Measurements from ENCODE around the gene CYGB.
"Not testable (repeated sequence)": the region's sequence is repeated elsewhere in the genome, so short reads cannot be mapped to it uniquely, and the experiment has no call there.

Gene CYGB

DNA sequence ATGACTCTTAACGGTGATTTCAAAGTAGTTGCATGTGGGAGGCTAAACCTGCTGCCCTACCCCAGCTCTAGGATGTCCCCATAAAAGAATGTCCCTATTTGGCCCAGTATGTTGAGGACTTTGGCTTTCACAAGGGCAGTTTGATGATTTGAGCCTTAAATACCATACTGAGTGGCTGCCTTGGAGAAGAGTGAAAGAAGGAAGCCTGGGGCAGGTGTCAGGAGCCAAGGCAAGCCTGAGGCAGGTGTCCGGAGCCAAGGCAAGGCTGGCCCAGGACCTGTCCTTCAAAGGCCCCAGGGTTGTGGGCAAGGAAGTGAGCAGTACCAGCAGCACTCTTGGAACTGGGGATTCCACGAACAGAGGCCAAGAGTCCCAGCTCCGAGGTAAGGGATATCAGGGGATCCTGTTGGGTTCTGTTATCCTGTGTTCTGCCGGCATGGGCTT is 29.5 kb upstream of the CYGB start:
- no peak for DNase-seq

DNA sequence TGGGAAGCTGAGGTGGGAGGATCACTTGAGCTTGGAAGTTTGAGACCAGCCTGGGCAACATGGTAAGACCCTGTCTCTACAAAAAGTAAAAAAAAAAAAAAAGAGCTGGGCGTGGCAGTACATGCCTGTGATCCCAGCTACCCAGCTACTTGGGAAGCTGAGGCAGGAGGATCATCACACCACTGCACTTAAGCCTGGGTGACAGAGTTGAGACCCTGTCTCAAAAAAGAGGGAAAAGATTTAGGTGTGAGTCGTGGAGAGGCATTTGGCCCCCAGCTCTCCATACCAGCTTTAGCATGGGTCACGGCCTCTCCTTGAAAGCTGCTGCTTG is 29.1 kb upstream of the CYGB start:
- no peak for DNase-seq

DNA sequence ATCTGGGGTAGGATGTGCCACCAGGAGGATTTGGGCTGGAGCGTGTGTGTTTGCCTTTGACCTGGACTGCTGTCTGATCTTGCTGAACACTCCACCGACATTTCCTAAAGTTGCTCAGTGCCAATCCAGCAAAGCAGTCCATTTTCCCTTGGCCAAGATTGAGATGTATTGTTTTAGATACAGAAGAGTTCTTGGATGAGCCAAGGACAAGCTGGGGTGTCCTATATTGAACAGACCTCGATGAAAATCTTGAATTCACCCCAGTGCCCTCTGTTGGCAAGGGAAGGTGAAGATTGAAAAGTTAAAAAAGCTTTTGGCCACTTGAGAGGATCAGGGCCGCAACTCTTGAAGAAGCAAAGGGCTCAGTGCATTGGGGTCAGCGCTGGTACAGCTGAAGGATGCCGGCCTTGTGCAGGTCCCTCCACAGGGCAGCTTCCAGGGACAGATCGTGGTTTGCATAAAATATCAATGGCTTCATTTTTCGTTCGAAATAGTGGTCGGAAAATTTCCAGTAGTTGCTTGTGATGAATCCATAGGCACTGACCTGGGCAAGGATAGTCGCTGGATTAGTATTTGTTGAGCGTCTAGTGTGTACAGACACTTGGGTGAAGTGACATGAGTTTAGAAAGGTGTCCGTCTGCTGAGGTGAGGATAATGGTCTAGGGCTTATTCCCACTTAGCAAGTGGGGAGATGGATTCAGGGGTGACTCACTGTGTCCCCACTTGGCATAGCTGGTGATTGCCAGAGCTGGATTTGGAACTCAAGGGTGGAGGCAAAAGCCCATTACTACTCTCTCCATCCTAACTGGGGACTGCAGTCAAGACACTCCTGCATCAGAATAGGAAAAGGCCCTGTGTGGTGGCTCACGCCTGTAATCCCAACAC is 28.5 kb upstream of the CYGB start:
- no peak for DNase-seq

DNA sequence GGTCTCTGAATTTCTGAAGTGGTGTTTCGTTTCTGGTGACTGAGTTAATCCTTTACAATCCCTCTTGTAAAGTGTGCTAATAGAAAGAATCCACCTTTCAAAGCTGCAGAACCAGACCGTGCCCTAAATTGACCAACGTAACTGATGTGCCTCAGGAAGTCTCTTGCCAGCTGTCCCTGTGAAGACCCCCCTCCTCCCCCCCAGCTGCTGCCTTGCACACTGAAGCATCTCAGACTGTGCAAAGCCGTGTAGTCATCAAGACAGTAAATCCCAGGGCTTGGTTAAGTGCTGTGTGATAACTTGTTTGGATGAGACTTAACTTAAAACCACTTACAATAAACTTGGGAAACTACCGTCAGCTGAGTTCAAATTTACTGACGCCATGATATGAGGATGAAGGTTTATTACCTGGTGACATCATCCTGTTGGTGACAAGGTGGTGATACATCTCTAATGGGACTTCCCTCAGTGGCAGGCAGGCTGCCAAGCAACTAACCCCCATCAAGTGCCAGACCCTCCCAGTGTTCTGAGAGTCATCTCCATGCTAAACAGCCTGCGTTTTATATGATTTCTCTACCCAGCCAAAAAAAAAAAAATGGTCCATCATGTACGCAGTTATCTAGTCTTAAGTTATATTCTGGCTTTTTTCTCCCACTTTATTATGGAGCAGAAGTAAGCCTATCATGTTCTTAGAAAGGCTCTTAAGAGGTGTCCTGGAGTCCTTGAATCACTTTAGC is 27.6 kb upstream of the CYGB start:
- not testable (repeated sequence) for DNase-seq

DNA sequence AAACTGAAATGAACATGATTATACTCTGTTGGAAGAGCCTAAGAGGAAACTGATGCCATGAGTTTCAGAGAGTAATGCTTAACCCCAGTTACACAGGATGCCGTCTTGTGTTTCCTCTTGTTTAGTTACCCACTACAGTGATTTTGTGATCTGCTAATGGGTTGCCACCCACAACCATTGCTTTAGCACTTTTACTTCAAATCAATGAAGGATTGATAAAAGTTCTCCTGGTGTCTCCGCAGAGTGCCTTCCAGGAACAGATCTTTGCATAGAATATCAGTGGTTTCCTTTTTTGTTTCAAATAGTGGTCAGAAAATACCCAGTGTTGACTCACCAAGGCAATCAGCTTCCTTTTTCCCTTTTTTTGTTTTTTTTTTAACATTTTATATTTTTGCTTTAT is 25.9 kb upstream of the CYGB start:
- not testable (repeated sequence) for DNase-seq

DNA sequence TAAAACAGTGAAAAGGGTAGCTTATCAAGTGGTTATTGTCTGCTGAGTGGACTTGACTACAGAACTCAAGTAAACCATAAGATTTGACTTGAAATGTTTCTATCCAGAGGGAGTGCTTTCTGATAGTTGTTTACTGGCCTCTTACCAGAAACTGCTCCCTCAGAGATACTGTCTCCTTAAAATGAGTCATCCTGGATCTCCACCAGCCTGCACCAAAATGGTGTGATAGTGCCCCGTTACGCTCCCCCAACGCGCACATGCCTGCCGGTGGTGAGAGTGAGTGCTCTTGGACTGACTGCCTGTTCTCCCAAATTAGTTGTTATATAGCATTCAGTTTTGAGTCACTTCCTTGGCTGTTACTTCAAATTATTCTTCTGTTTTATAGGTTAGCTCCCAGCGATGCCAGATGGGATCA is 25.2 kb upstream of the CYGB start:
- DNase-seq = no peak

DNA sequence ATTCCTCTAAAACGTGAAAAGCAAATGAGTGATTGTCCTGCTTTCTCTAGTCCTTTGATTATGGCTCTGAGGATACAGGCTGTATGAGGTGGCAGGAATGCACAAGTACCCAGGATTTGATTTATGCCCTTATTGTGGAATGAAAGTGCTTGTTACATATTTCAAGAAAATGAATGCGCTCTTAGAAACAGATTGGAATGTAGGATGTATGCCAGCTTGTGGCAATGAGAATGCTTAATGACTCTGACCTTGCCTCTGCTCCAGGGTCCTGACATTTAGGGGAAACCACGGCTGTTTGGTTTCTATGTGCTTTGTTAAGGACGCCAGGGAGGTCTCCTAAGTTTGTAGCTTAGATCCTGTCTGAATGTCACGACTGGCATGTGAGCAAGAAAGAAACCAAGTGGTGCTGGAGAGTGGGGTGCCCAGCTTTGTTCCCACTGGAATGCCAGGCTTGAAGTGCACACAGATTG is 24.3 kb upstream of the CYGB start:
- no peak for DNase-seq

DNA sequence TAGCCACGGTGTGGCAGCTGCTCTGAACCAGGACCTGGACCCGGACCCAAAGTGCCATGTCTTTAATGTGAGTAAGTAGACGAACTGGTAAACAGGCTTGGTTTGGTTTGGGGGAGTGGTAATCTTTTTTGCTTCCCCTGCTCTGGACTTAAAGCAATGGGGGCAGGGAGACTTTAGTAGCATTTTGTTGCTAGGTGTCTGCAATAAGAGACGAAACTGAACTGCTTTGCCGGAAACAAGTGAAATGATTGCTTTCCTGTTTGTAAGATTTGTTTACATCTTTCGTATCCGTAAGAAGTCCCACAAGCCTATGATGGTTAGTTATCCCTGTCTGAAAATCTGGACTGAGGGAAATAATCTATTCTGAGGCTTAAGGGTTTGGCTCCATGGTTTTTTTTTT is 23.8 kb upstream of the CYGB start:
- no peak for DNase-seq

DNA sequence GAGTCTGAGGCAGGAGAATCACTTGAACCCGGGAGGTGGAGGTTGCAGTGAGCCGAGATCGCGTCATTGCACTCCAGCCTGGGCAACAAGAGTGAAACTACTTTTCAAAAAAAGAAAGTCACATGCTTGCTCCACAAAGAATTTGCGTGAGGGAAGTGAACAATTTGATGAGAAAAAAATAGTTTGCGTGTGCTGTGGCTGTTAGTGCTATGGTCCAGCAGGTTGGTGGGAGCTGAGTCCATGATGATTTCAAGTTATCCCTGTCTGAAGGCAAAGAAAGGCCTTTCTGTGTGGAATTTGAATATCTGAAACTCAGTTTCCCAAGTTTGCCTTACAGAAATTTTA is 23.3 kb upstream of the CYGB start:
- no peak for DNase-seq

DNA sequence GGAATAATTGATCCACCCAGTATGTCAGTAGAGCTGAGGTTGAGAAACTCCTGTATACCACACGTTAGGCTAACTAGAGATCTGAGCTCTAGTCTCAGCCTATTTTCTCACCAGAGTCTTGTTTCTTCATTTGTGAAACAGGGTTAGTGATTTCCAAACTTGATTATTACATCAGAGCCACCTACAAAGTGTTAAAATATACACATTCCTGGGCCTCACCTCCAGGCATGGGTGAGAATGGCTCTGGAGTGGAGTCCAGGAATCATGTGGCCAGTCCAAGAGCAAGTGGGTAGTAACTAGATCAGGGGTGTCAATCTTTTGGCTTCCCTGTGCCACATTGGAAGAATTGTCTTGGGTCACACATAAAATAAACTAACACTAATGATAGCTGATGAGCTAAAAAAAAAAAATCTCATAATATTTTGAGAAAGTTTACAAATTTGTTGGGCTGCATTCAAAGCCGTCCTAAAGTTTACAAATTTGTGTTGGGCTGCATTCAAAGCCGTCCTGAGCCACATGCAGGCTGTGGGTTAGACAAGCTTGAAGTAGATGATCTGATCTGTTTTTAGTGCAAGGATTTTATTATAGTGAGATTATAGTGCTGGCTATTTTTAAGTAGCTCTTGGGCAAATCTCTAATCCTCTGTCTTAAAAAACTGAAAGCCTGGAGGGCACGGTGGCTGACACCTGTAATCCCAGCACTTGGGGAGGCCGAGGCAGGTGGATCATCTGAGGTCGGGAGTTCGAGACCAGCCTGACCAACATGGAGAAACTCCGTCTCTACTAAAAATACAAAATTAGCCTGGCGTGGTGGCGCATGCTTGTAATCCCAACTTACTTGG is 22.7 kb upstream of the CYGB start:
- DNase-seq = no peak

DNA sequence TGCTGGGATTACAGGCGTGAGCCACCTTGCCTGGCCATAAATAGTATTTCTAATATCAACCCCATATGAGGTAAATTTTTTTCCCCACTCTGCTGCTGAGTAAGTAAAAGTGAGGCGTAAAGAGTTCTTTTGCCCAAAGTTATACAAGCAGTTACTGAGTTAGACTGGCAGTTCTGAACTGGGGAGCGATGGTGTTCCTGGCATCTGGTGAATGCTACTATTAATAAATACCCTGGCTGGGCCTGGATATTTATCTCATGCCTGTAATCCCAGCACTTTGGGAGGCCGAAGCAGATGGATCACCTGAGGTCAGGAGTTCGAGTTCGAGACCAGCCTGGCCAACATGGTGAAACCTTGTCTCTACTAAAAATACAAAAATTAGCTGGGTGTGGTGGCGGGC is 22.0 kb upstream of the CYGB start:
- DNase-seq = not testable (repeated sequence)

DNA sequence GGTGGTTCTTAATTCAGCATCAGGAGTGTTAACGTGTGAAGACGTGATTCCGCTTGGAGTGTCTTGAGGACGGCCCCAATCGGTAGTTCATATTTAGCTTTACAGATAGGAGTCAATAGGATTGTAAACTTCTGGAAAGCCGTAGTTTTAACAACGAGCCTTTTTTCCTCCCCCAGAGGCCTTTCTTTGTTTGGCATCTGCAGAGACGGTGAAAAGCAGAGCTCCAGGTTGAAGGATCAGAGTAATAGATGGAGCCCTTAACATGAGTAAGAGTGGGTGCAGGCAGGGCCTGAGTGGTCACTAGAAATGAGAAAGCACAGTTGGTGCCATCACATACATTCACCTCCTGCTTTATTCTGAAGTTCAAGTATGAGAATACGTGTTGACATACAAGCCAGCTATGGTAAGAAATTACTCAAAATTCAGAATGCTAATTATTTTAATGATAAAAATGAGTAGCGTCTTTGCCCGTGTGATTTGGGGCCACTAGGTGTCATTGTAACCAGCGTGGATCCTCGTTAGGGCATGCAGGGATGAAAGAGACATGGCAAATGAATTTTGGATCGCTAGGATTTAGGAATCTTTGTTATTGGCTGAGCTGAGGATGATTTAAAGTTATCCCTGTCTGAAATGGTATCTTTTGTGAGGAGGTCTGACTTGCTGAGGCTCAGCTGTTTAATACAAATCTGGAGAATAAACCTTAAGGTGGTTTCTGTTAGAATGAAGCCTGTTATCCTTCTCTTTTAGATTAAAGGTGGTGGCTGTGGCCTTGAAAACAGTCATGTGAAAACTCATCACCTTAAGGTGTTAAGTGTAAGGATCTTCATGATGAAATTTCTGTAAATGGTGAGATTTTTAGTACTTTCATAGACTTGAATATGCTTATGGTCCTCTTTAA is 20.9 kb upstream of the CYGB start:
- DNase-seq = no peak

DNA sequence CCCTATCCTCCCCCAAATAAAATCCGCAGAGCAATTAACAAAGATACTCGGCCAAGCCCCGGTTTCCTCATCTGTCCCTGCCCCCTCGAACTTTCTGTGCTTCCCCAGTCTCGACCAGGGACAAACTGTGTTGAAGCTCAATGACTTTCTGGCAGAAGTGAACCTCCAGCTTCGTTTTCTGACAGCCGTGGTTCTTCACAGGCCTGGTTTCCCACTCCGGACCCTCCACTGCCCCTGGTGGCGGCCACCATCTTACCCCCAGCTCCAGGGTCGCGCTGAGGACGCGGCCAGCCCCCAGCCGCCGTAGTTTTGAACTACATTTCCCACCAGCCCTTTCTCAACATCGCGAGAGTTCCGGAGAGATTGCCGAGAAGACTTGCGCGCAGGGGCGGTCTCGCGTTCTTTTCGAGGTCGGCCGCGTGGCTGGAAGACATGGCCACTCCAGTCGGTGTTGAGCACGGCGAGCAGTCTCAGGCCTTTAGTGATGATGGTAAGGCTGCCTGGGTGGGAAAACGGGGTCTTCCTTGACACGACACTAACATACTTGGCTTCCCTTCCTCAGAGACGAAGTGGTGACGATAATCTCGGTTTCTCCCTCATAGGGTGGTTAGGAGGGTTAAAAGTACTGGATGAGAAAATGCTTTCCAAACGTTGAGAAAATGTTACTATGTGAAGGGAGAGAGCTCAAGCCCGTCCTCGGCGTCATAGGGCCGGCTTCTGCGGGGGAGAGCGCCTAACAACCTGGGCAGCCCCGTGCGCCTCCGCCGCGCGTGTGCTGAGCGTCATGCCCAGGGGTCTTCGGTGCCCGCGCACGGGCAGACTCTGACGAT is 20.1 kb upstream of the CYGB start:
- DNase-seq = peak; percentile 95

DNA sequence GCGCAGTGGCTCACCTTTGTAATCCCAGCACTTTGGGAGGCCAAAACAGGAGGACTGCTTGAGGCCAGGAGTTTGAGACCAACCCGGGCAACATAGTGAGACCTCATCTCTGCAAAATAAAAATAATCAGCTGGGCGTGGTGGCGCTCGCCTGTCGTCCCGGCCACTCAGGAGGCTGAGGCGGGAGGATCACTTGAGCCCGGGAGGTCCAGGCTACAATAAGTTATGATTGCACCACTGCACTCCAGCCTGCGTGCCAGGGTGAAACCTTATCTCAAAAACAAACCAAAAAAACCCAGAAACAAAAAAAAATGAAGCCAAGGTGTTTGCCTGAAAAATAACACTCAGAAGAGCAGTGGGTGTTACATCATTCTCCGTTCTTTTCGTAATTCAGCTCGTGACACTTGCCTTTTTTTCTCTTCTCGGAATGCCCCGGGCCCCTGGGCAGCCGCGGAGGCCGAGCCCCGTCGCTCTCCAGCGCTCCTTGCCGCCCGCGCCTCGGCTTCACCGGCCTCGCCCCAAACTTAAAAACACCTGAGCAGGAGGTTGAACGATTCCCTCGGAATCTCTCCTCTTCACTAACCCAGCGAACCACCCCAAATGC is 19.4 kb upstream of the CYGB start:
- DNase-seq = no peak

DNA sequence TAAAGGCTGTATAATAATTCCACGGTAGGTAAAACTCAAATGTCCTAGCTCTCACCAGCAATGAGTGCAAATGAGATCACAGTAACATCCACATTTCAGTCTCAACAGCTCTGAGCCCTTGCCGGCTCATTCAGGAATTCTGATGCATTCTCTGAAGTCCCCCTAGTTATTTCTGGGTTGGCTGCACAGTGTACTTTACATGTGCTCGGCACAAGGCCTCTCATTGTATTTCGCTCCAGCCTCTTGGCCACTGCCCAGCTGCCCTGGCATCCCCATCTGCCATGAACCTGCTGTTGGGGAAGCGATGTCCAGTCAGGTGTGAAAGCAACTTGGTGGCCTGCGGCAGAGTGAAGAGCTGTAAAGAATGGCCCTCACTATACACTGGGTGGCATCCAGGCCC is 16.6 kb upstream of the CYGB start:
- no peak for DNase-seq

DNA sequence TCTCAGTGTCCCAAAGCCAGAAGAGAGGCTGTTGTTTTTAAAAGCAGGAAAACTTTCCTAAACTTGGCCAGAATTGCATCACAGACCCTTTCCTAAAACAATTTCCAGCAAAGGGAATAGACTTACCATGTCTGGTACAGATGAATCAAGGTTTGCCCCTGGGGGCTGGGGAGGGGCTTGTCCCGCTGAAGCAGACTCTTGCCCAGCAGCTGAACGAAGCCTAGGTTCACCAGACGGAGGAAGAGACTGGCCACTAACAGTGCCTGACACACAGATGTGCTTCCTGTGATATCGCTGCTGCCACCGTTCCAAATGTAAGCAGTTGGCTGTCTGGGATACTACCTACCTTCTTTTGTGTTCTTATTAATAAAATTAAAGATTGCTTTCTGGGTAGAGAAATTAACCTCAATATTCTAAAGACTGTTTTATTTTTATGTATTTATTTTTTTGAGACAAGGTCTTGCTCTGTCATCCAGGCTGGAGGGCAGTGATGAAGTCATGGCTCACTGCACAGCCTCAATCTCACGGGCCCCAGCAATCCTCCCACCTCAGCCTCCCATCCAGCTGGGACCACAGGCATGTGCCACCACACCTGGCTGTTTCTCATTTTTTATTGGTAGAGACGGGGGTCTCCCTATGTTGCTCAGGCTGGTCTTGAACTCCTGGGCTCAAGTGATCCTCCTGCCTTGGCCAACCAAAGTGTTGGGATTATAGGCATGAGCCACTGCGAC is 15.8 kb upstream of the CYGB start:
- no peak for DNase-seq

DNA sequence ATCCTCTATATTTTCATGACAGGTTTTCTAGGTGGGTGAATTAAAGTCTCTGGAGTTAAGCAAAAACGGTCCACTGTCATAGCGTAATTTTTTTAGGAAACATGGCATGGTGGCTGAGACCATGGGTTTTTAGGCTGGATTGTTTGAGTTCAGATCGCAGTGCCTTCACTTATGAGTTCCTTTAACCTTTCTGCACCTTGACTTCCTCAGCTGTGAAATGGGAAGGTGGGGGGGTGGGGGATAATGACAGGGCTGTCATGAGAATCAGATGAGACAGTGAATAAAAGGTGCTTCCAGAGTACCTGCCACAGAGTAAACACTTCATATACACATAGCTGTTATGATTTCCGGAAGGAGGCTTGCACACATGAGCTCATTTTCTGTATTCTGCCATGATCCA is 14.2 kb upstream of the CYGB start:
- no peak for DNase-seq

DNA sequence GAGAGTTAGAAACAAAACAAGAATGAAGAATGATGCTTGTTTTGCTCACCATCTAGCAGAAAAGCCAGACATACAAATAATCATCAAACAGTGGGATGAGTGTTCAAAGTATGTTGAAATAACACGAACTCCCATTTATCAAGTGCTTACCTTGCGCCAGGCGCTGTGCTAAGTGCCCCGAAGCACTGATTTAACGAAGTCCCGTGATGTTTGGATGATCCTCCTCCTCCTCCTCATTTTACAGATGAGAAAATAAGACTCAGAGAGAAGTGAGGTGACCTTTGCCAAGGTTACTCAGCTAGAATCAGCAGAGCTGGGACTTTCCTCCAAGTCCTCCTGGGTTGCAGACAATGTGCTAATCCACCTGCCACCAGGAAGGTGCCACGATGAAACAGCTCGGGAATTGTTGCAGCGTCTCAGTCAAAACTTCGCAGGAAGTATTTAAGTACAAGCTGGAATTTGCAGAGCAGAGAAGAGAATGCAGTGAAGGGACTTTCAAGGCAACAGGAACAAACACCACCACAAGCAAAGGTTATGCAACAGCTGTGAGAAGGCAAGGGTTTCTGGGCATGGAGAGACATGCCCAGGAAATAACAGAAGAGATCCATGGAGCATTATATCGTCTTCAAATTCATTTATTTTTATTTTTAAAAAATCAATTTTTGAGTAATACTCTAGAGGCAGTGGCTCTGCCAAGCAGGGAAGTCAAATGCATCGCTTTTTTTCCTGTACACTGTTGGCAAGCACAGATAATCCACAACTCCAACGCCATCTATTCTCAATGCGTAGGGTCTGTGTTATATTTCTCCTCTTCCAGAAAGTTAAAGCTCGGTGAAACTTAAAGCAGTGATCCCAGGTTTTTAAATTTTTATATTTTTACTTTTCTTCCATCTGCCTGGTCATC is 13.5 kb upstream of the CYGB start:
- DNase-seq = no peak

DNA sequence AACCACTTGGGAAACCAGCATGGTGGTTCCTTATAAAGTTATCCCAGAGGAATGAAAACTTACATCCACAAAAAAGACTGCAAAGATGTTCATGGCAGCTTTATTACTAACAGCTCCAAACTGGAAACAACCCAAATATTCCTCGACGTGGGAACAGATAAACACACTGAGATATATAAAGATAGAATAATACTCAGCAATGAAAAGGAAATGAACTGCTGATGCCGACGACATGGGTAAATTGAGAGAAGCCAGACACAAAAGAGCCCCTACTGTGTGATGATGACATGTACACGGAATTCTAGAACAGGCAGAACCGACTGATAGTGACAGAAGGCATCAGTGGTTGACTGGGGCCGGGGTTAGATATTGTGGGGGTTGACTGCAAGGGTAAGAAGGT is 12.0 kb upstream of the CYGB start:
- no peak for DNase-seq

All from COR-L47 (cell line).